Mucosa of stomach (tissue), 1 donor: ENCODE results near the gene INPP4B.

ENCODE experiments used
- H3K27me3 ChIP-seq: one replicate; pipeline ENCODE4 v1.7.0; 2013; ENCODE audit warnings: mild to moderate bottlenecking, low read length; ENCODE audit not compliant: control insufficient read depth, insufficient read depth
- H3K36me3 ChIP-seq: one replicate; pipeline ENCODE4 v1.7.0; 2013; ENCODE audit warnings: low read length; ENCODE audit not compliant: control insufficient read depth, insufficient read depth
- H3K4me1 ChIP-seq: one replicate; pipeline ENCODE4 v1.7.0; 2013; ENCODE audit warnings: mild to moderate bottlenecking, low read length; ENCODE audit not compliant: control insufficient read depth, insufficient read depth
- H3K4me3 ChIP-seq: one replicate; pipeline ENCODE4 v1.7.0; 2013; ENCODE audit warnings: low read length
- H3K9ac ChIP-seq: one replicate; pipeline ENCODE4 v1.7.0; 2013; ENCODE audit warnings: mild to moderate bottlenecking, low read length, moderate library complexity
- H3K9me3 ChIP-seq: one replicate; pipeline ENCODE4 v1.7.0; 2013; ENCODE audit warnings: mild to moderate bottlenecking, low read length, moderate library complexity; ENCODE audit not compliant: control insufficient read depth
- donor health status: Pancreatic carcinoma.

Gene INPP4B

DNA sequence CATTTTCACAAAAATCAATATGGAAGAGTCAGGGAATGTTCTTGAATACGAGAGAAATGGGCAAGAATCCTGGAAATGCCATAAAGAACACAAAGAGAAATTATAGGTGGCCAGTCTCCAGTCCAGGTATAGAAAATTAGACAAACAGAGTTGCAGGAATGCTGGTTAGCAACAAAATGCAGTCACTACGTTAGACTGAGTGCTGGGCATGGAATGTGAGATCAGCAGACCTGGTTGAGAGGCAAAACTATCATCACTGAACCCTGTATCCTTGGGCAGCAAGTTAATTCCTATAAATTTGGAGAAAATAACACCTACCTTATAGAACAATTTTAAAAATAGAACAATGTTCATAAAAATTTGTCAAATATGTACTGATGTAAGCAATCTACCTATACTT is 417.4 kb downstream of the INPP4B start:
- Histone ChIP-seq H3K36me3 (no peaks in the 10 kb centered on the region), H3K4me3 (no peak overlapping the region), H3K9ac (no peak overlapping the region), H3K4me1 (no peaks in the 10 kb centered on the region), H3K27me3 (no peaks in the 10 kb centered on the region), H3K9me3 (no peaks in the 10 kb centered on the region)

DNA sequence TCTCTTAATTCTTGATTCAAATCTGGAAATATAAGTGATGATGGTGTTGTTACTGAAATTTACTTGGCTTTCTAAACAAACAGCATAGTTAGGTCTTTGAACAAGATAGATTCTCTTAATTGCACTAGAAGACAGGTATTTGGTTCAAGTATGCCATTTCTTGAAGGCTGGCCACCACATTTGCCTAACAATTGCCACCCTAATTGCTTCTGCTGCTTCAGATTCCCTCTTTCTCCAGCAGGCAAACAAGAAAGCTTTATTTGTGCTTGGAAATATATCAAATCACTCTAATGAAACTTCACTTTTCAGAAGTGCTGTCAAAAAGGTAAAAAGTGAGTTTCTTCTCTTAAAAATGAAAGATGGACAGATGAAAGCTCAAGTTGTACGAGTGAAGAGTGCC is 418.6 kb downstream of the INPP4B start:
- no peaks in the 10 kb centered on the region for H3K4me1 ChIP-seq
- no peak overlapping the region for H3K9ac ChIP-seq
- H3K9me3 ChIP-seq, result no peaks in the 10 kb centered on the region
- H3K4me3 ChIP-seq, result no peak overlapping the region
- H3K36me3 ChIP-seq, result no peaks in the 10 kb centered on the region
- H3K27me3 ChIP-seq, result no peaks in the 10 kb centered on the region

DNA sequence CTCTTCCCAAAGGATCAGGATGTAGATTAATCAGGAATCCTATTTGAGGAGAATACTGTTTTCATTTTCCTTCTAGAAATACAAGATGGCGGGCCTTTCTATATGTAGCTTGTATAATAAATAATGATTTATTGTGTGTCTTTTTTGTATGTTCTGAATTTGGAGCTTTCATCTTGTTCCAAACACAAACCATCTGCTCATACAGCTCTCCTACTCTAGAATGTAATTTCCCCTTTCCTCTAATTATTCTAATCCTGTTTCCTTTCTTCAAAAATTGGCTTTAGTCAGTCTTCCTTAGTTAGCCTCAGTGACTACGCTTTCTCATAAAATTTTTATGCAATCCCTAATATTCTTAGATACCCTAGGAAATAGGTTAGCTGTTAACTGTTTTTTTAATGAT is 422.2 kb downstream of the INPP4B start:
- no peaks in the 10 kb centered on the region for H3K36me3 ChIP-seq
- H3K9ac ChIP-seq, result no peak overlapping the region
- H3K4me3 ChIP-seq, result no peak overlapping the region
- H3K4me1 ChIP-seq, result no peaks in the 10 kb centered on the region
- H3K9me3 ChIP-seq, result no peaks in the 10 kb centered on the region
- no peaks in the 10 kb centered on the region for H3K27me3 ChIP-seq

DNA sequence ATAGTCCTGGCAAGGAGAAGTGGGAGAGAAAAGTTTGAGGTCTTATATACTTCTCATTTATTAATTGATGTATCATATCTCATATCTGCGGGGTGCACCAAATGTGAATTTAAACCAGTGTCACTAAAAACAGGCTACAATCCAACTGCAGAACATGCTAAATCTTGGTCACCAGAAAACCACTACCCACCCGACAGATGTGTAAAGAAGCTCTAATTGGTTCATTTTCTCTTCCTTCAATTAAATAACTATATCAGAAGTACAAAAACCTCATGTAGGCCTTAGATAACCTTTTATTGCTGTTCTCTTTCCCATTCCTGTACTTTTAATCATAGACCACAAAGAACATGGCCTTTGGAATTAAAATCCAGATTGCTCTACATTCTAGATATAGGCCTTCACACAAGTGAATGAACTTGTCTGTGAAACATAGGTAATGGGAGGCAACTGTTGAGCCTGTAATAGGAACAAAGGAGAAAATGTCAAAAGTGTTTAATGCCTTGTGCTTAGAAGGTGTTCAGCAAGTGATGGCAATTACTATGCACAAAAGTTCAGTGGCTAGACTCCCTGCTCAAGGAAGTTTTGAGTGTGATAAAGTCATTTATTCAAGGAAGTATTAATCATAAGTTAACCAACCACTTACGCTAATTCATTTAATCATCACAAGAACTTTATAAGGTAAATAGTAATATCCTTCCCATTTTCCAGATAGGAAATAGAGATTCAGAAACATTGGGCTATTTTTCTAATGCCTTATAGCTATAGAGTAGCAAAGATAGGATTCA is 425.6 kb downstream of the INPP4B start:
- H3K4me3 ChIP-seq, result no peak overlapping the region
- H3K27me3 ChIP-seq, result no peaks in the 10 kb centered on the region
- no peaks in the 10 kb centered on the region for H3K4me1 ChIP-seq
- no peaks in the 10 kb centered on the region for H3K9me3 ChIP-seq
- no peaks in the 10 kb centered on the region for H3K36me3 ChIP-seq
- no peak overlapping the region for H3K9ac ChIP-seq

DNA sequence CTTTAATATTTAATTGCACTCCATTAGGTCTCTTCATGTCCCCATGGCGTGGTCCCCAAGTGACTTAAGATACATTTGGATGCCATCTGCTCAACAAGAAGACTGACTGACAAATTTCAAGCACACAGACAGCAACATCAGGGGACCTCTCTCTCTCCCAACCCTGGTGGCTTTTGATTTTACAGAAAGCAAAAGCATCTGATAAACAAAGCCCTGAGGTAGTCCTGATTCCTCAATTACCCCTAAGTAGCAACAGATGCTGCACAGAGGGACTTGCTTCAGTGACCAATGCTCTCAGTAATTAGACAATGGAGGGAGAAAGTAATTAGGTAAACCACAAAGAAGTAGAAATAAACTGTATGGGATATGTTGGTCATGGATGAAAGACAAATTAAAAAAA is 426.4 kb downstream of the INPP4B start:
- Histone ChIP-seq H3K4me3 (no peak overlapping the region), H3K27me3 (no peaks in the 10 kb centered on the region), H3K9me3 (no peaks in the 10 kb centered on the region), H3K36me3 (no peaks in the 10 kb centered on the region), H3K9ac (no peak overlapping the region), H3K4me1 (no peaks in the 10 kb centered on the region)

DNA sequence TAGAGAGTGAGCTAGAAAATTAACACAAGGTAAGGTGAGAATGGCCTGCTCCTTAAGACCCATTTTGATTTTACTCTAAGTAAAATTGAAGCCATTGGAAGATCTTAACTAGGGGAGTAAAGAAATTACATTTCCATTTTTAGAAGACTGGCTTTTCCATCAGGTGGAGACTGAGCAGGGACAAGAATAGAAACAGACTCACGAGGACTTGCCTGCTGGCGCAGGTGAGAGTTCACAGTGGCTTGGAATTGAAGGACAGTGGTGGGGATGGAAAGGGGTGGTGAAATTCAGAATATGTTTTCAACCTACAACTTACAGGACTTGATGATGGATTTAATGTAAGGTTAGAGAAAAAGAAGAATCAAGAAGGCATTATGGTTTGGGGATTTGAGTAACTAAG is 427.4 kb downstream of the INPP4B start:
- no peaks in the 10 kb centered on the region for H3K27me3 ChIP-seq
- no peak overlapping the region for H3K9ac ChIP-seq
- no peaks in the 10 kb centered on the region for H3K36me3 ChIP-seq
- no peaks in the 10 kb centered on the region for H3K4me1 ChIP-seq
- H3K4me3 ChIP-seq, result no peak overlapping the region
- no peaks in the 10 kb centered on the region for H3K9me3 ChIP-seq

DNA sequence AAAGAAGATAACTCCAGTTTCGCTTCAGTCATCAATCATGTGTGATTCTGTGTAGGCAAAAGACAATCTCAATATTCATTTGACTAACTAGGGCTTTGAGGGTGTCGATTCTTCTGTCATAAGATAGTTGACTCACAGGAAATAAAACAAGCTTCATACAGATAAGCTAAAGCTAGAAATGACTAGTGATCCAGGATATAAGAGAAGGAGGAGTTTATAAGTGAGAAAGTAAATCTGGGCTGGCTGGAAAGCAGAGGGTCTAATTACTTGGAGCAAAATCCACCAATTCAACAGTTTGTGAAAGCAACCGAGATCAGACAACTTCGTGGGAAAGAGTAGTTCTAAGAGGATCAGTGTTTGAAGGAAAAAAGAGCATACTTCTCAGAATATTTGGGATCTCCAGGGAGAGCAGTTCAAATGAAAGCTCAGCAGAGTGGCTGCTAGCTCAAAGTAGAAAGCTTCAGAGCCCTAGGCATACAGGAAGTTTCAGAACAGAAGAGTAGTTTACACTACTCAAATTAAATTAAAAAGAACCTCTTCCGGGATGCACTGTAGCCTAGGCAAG is 429.3 kb downstream of the INPP4B start:
- no peaks in the 10 kb centered on the region for H3K36me3 ChIP-seq
- H3K9ac ChIP-seq, result no peak overlapping the region
- H3K27me3 ChIP-seq, result no peaks in the 10 kb centered on the region
- H3K9me3 ChIP-seq, result no peaks in the 10 kb centered on the region
- H3K4me1 ChIP-seq, result no peaks in the 10 kb centered on the region
- H3K4me3 ChIP-seq, result no peak overlapping the region

DNA sequence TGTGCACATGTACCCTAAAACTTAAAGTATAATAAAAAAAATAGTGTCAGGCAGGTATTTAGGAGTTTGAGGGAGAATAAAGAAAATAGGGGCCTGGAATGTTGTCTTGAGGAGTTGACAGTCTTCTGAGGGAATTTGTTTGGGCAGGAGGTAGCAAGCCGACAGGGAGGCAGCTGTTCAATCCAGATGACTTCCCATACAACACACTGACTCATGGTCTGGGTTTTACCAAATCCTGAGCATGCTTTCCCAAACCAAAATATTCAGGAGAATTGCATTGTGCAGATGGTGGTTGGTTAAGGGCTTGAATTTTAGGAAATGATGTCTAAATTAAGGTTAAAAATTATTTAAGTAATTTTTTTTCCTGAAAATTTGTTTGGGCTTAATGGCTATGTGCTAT is 430.0 kb downstream of the INPP4B start:
- Histone ChIP-seq H3K36me3 (no peaks in the 10 kb centered on the region), H3K4me3 (no peak overlapping the region), H3K27me3 (no peaks in the 10 kb centered on the region), H3K9ac (no peak overlapping the region), H3K4me1 (no peaks in the 10 kb centered on the region), H3K9me3 (no peaks in the 10 kb centered on the region)

DNA sequence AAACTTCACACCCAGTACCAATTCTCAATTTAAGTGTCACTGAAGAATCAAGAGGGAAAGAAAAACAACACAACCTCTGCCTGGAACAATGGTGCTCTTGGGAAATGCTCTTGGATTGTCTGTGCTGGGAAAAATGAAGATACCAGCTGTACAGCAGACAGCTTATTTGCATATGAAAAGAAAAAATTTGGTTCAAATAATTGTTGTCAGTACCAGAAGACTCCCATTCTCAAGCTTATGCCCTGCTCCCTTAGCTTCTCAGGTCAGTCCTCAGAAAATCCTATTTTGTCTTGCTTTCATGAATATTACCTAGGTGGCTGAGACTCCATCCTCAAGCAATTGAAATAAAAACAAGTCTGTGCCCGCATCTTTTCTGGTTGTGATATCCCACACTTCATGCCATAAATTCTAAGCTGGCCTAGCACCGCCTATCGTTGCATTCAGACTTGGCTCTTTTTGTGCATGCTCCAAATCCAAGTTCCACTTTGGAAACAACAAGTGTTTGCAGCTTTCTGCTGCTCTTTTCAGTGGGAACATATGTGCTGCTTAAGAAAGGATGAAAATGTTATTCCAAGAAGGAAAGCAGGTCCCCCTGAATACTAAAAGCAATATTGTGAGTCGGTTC is 431.6 kb downstream of the INPP4B start:
- H3K4me1 ChIP-seq, result no peaks in the 10 kb centered on the region
- H3K9me3 ChIP-seq, result no peaks in the 10 kb centered on the region
- no peaks in the 10 kb centered on the region for H3K36me3 ChIP-seq

DNA sequence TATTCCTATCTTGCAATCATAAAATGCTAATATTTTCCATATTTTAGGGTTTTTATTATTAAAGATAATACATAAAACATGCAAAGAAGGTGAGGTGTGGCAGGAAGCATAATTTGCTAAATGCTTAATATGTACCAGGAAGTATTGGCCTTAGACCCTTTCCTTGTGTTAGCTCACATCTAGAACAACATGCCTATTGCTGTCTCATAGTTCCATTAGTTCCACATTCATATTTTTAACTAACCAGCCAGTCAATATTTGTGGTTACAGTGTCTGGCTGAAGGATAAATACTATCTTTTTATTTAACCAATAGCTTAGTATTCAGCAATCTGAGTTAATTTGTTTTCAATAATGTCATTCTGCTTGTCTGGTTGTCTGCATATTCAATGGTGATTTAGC is 432.6 kb downstream of the INPP4B start:
- H3K27me3 ChIP-seq, result no peaks in the 10 kb centered on the region
- H3K4me1 ChIP-seq, result no peaks in the 10 kb centered on the region
- no peak overlapping the region for H3K4me3 ChIP-seq
- H3K9me3 ChIP-seq, result no peaks in the 10 kb centered on the region
- H3K36me3 ChIP-seq, result no peaks in the 10 kb centered on the region
- no peak overlapping the region for H3K9ac ChIP-seq

More for the DNA sequence above, 431.6 kb downstream of the INPP4B start:
- no peak overlapping the region for H3K4me3 ChIP-seq
- no peak overlapping the region for H3K9ac ChIP-seq
- no peaks in the 10 kb centered on the region for H3K27me3 ChIP-seq

DNA sequence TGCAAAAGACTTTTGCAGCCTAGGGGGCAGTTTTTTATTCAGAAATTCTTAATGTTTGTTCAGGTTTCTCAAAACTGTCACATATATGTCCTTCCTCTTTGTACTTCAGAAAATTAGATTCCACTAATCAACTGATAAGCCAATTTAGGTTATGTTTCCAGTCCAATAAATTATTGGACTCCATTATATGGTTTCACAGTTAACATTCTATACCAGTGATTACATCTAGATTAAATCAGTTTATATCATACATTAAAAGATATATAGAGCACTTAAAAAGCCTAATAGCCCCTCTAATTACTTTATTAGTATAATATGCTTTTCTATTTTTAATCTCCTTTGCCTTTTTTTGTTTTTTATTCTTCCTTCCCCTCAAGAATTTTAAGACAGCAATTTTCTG is 434.1 kb downstream of the INPP4B start:
- no peaks in the 10 kb centered on the region for H3K36me3 ChIP-seq
- H3K4me3 ChIP-seq, result no peak overlapping the region
- H3K4me1 ChIP-seq, result peaks cover 8% of the 10 kb centered on the region
- no peaks in the 10 kb centered on the region for H3K9me3 ChIP-seq
- H3K9ac ChIP-seq, result no peak overlapping the region
- H3K27me3 ChIP-seq, result no peaks in the 10 kb centered on the region

DNA sequence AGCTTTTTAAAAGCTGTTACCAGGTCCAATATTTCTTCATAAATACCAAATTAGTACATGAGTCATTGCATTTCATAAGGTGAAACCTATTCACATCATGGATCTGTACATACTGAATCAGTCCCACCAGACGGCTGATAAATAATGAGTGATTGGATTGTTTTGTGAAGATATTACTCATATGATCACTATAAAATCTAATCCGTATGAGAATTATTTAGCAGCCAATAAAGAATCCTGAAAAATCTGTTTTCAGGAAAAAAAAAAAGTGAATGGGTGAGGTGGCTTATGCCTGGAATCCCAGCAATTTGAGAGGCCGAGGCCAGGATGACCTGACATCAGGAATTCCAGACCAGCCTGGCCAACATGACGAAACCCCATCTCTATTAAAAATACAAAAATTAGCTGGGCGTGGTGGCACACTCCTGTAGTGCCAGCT is 438.1 kb downstream of the INPP4B start:
- Histone ChIP-seq H3K36me3 (no peaks in the 10 kb centered on the region), H3K4me1 (peaks cover 24% of the 10 kb centered on the region), H3K27me3 (no peaks in the 10 kb centered on the region), H3K4me3 (no peak overlapping the region), H3K9me3 (no peaks in the 10 kb centered on the region), H3K9ac (no peak overlapping the region)
